HepG2 (cell line): ENCODE results near the gene EIF4H. TPM values are rescaled to one million over a fixed set of nuclear protein-coding genes. Genes with fewer than 3 reads are reported as not detected.

Source experiments
- CBX1 ChIP-seq: IDR thresholded peaks from one replicate; pipeline ENCODE4 v1.6.1; 2016; ENCODE audit warnings: antibody characterized with exemption, low read depth
- CSRNP1 ChIP-seq: sonication (generic); formaldehyde crosslinking; IDR thresholded peaks from 2 replicates; pipeline ENCODE4 v1.8.1; 2023; ENCODE audit warnings: mild to moderate bottlenecking, missing genetic modification reagents
- DNMT3B ChIP-seq: conservative IDR thresholded peaks from 2 replicates; pipeline ENCODE4 v1.6.1; 2016; ENCODE audit warnings: missing biosample characterization, control low read depth
- GLMP ChIP-seq: sonication (generic); formaldehyde crosslinking; IDR thresholded peaks from 2 replicates; pipeline ENCODE4 v1.9.0; 2021; ENCODE audit warnings: missing genetic modification reagents, mild to moderate bottlenecking, borderline replicate concordance
- LRRFIP1 ChIP-seq: sonication (generic); formaldehyde crosslinking; conservative IDR thresholded peaks from 2 replicates; pipeline ENCODE4 v1.4.0; 2020; ENCODE audit warnings: missing genetic modification reagents
- MBD4 ChIP-seq: IDR thresholded peaks from 2 replicates; pipeline ENCODE4 v1.6.1; 2012; ENCODE audit warnings: low read length, inconsistent platforms, borderline replicate concordance
- NR3C1 ChIP-seq: sonication (generic); formaldehyde crosslinking; IDR thresholded peaks from 2 replicates; pipeline ENCODE4 v1.4.0; 2020; ENCODE audit warnings: missing genetic modification reagents
- PAX8 ChIP-seq: sonication (generic); formaldehyde crosslinking; IDR thresholded peaks from 2 replicates; pipeline ENCODE4 v1.8.0; 2022; ENCODE audit warnings: mild to moderate bottlenecking, missing genetic modification reagents, borderline replicate concordance
- RARA ChIP-seq: IDR thresholded peaks from 2 replicates; pipeline ENCODE4 v1.6.1; 2016; ENCODE audit warnings: missing genetic modification reagents, missing compliant biosample characterization
- RFXANK ChIP-seq: IDR thresholded peaks from 2 replicates; pipeline ENCODE4 v1.6.1; 2016
- SP5 ChIP-seq: IDR thresholded peaks from 2 replicates; pipeline ENCODE4 v1.6.1; 2016; ENCODE audit warnings: low read depth, borderline replicate concordance
- TARDBP ChIP-seq: sonication (generic); formaldehyde crosslinking; IDR thresholded peaks from 2 replicates; pipeline ENCODE4 v1.8.0; 2022; ENCODE audit warnings: mild to moderate bottlenecking, missing genetic modification reagents
- TEAD3 ChIP-seq: optimal IDR thresholded peaks from 2 replicates; pipeline ENCODE3; 2016; ENCODE audit warnings: borderline replicate concordance
- TP53 ChIP-seq: sonication (generic); formaldehyde crosslinking; conservative IDR thresholded peaks from 2 replicates; pipeline ENCODE4 v1.4.0; 2020; ENCODE audit warnings: missing genetic modification reagents
- XRCC5 ChIP-seq: fragments of 200-400 bp; formaldehyde crosslinking; optimal IDR thresholded peaks from 2 replicates; pipeline ENCODE3; 2017; ENCODE audit warnings: mild to moderate bottlenecking, low read length
- YEATS4 ChIP-seq: sonication (generic); formaldehyde crosslinking; IDR thresholded peaks from 2 replicates; pipeline ENCODE4 v1.4.0; 2020; ENCODE audit warnings: missing genetic modification reagents, borderline replicate concordance
- ZFAT ChIP-seq: sonication (generic); formaldehyde crosslinking; conservative IDR thresholded peaks from 2 replicates; pipeline ENCODE4 v1.8.1; 2023; ENCODE audit warnings: missing genetic modification reagents, inconsistent platforms
- ZKSCAN5 ChIP-seq: sonication (generic); formaldehyde crosslinking; IDR thresholded peaks from 2 replicates; pipeline ENCODE4 v1.5.1; 2020; ENCODE audit warnings: mild to moderate bottlenecking, missing genetic modification reagents
- ZNF263 ChIP-seq: sonication (generic); formaldehyde crosslinking; IDR thresholded peaks from 2 replicates; pipeline ENCODE4 v1.4.0; 2020; ENCODE audit warnings: missing genetic modification reagents
- ZNF431 ChIP-seq: sonication (generic); formaldehyde crosslinking; IDR thresholded peaks from 2 replicates; pipeline ENCODE4 v1.9.0; 2022; ENCODE audit warnings: missing genetic modification reagents, low read depth, mild to moderate bottlenecking, borderline replicate concordance
- ZNF589 ChIP-seq: sonication (generic); formaldehyde crosslinking; conservative IDR thresholded peaks from 2 replicates; pipeline ENCODE4 v1.8.0; 2022; ENCODE audit warnings: mild to moderate bottlenecking, moderate library complexity, missing genetic modification reagents
- ZNF780A ChIP-seq: sonication (generic); formaldehyde crosslinking; IDR thresholded peaks from 2 replicates; pipeline ENCODE4 v1.8.0; 2022; ENCODE audit warnings: mild to moderate bottlenecking, missing genetic modification reagents, moderate library complexity
- ZSCAN5A ChIP-seq: sonication (generic); formaldehyde crosslinking; IDR thresholded peaks from 2 replicates; pipeline ENCODE4 v1.8.0; 2022; ENCODE audit warnings: mild to moderate bottlenecking, missing genetic modification reagents, borderline replicate concordance
- polyA plus RNA-seq, 8 experiments: library from polyadenylated mRNA; depleted of rRNA in 3 of 8; stranded (reverse) in 7 of 8; unstranded in 1 of 8; fragments of >200 nt; fragmentation: Illumina TruSeq in 4 of 8; extraction: Trizol in 4 of 8; gene quantifications; 2 replicates each; pipeline versions ENCODE4 v1.2.1 to v1.2.3, GENCODE V29; 2011 to 2016; ENCODE audit warnings: low read depth in 4 of 8, missing spikeins in 1 of 8, mixed read lengths in 1 of 8; ENCODE audit not compliant: insufficient read depth in 1 of 8
- total RNA-seq, 5 experiments: library from RNA; depleted of rRNA; stranded (reverse); fragments of >200 nt; fragmentation: Illumina TruSeq; extraction: Trizol; gene quantifications; 2 replicates each; pipeline ENCODE4 v1.2.3, GENCODE V29; 2016; ENCODE audit warnings: low read depth in 1 of 5

The EIF4H gene
- total and polyA plus RNA-seq, 2 of the 13 experiments (the other 11 are each of a cell fraction or from before 2014, with no cell fraction given), result 232 to 321 TPM

- no peak for TF ChIP-seq CSRNP1 (CRISPR knock-in tag)
- 0 out of 2 replicates have a peak, but pooled peaks have one; percentile 59 for TF ChIP-seq ZNF780A (CRISPR knock-in tag)
- TF ChIP-seq XRCC5, result peak; percentile 7
- no peak; the same call in 1 of the 2 replicates for TF ChIP-seq PAX8 (CRISPR knock-in tag)
- TF ChIP-seq TARDBP, result no peak; the same call in 1 of the 2 replicates
- no peak for TF ChIP-seq ZSCAN5A (CRISPR knock-in tag)
- TF ChIP-seq MBD4, result no peak
- no peak for TF ChIP-seq DNMT3B (CRISPR knock-in tag)
- TF ChIP-seq YEATS4 (CRISPR knock-in tag), result peak; percentile 94
- TF ChIP-seq RARA (CRISPR knock-in tag), result peak; percentile 11; the same call in 1 of the 2 replicates
- TF ChIP-seq LRRFIP1 (CRISPR knock-in tag), result no peak
- peak; percentile 22; the same call in 1 of the 2 replicates for TF ChIP-seq ZNF263 (CRISPR knock-in tag)
- peak; percentile 38; the same call in 1 of the 2 replicates for TF ChIP-seq SP5
- TF ChIP-seq ZKSCAN5 (CRISPR knock-in tag), result no peak
- no peak for TF ChIP-seq TP53 (CRISPR knock-in tag)
- TF ChIP-seq ZNF589 (CRISPR knock-in tag), result 0 out of 2 replicates have a peak, but pooled peaks have one; percentile 68
- peak; percentile 36 for TF ChIP-seq CBX1
- no peak for TF ChIP-seq NR3C1 (CRISPR knock-in tag)
- TF ChIP-seq ZNF431 (CRISPR knock-in tag), result peak; percentile 77; the same call in 1 of the 2 replicates
- TF ChIP-seq TEAD3 (CRISPR knock-in tag), result no peak
- no peak for TF ChIP-seq RFXANK (CRISPR knock-in tag)
- peak; percentile 35; the same call in 1 of the 2 replicates for TF ChIP-seq ZFAT (CRISPR knock-in tag)
- TF ChIP-seq GLMP (CRISPR knock-in tag), result no peak
Measured at GRCh38 chr7:74173866-74174605, at the start of gene EIF4H (continued).
